GM06990 (cell line): ENCODE measurements around the gene CPT1C.

Experiments used
- DNase-seq: peaks from one replicate; pipeline ENCODE4 v3.0.0-alpha.2; 2011; ENCODE audit not compliant: insufficient read length; ENCODE audit errors: extremely low read depth
- H3K27me3 ChIP-seq: replicated peaks from 2 replicates; pipeline ENCODE4 v1.6.0; 2011; ENCODE audit warnings: low read length; ENCODE audit not compliant: control insufficient read depth, insufficient read depth
- H3K36me3 ChIP-seq: 2 replicates; pipeline ENCODE4 v1.5.1; 2011; ENCODE audit warnings: low read length; ENCODE audit not compliant: control insufficient read depth, insufficient read depth
- H3K4me3 ChIP-seq: replicated peaks from 2 replicates; pipeline ENCODE4 v1.5.1; 2011; ENCODE audit warnings: low read depth, mild to moderate bottlenecking, control low read depth, low read length
- CTCF ChIP-seq: IDR thresholded peaks from 2 replicates; pipeline ENCODE4 v1.5.1; 2011; ENCODE audit warnings: low read length, control low read depth, mild to moderate bottlenecking, inconsistent platforms; ENCODE audit not compliant: insufficient read depth, poor library complexity, severe bottlenecking

Gene CPT1C

GRCh38 chr19:49669516-49669915 lies 21.4 kb upstream of the CPT1C start:
- H3K36me3 ChIP-seq = peaks cover 3% of the 10 kb centered on the region
- H3K4me3 ChIP-seq = no peak overlapping the region
- no peaks in the 10 kb centered on the region for H3K27me3 ChIP-seq
- no peak for DNase-seq
- TF ChIP-seq CTCF = no peak

DNA sequence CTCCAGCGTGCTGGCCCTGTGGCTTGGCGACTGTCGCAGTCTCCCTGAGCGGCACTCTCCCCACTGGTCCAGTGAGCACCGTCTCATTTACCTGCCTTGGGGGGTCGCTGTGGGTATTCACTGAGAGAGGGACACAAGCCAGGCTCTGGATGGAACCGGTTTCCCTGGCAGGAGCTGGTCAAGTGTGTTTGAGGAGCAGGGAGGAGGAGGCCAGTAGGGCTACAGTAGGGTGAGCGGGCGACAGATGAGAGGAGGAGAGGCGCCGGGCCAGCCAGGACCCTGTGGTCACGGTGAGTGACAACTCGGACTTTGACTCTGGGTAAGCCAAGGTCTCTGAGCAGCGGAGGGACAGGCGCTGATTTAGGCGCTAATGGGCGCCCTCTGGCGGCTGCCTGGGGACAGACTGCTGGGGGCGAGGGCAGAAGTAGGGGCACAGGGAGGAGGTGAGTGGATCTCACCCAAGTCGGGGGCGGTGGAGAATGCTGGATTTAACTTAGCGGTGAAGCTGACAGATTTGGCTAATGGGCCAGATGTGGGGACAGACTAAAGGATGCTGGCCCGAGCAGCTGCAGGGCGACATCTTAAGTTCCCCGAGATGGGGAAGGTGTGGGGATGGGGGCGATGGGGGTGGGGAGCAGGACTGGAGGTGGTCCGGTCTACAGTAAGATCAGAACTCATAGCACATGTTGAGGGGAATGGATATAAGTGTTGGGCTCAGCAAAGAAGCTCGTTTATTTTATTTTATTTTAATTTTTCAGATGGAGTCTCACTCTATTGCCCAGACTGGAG lies 18.6 kb upstream of the CPT1C start:
- Histone ChIP-seq H3K4me3 (no peak overlapping the region), H3K27me3 (no peaks in the 10 kb centered on the region), H3K36me3 (peaks cover 3% of the 10 kb centered on the region)
- TF ChIP-seq CTCF = peak; percentile 99
- DNase-seq = peak; percentile 77

DNA sequence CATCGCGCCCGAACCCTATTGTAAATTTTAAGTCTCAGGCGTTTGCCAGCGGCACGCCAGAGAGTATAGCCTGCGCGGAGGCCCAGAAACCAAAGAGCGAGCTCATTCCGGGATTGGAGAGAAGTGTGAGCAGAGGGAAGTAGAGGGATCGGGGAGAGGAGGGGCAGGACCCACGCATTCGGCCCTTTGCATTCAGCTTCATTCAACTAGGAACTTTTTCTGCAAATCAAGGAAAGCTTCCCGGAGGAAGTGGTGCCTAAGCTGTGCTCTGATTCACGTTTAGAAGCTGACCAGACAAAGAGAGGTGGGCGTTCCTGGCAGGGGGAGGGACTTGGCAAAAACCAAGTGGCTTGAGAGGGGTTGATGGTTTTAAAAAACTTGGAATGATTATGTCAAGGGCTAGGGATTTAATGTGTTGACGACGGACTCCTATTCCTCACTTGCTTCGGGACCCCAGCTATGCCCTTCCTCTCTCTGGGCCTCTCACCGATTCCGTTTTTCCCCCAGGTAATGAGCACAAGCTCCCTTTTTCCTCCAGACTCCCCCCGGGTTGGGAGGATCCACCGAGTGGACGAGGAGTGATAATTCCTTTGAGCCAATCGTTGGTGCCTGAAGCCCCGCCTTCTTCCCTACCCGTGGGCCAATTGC lies 14.7 kb upstream of the CPT1C start:
- peak overlapping the region; percentile 88 for H3K4me3 ChIP-seq
- H3K27me3 ChIP-seq = no peaks in the 10 kb centered on the region
- no peak for DNase-seq
- H3K36me3 ChIP-seq = peaks cover 3% of the 10 kb centered on the region
- no peak for TF ChIP-seq CTCF

DNA sequence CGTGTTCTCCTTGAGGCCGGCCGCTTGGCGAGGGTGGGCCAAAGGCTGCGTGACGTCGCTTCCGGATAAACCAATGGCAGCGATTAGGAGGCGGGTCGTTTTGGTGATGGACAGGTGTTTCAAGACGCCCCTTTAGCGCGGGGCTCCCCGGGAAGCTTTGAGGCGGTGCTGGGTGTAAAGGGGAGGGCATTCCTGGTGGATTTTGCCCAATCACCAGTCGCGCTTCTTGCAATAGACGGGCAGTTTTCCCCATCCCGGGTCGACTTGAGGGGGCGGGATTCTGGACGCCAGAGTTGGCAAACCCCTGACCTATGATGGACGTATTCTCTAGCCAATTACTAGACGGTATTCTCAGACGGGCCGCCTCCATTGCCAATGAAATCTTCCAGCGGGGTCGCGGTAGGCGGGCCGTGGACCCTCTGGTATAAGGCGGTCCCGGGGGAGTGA lies 14.1 kb upstream of the CPT1C start:
- Histone ChIP-seq H3K27me3 (no peaks in the 10 kb centered on the region), H3K4me3 (peak overlapping the region; percentile 99)
- no peak for TF ChIP-seq CTCF

GRCh38 chr19:49677231-49677900 lies 13.6 kb upstream of the CPT1C start, which contains the start of gene PRMT1:
Gene PRMT1 (plus strand): TSS chr19:49677271. CDS start chr19:49677281, 10 bp downstream.
- peaks cover 10% of the 10 kb centered on the region for H3K36me3 ChIP-seq
- TF ChIP-seq CTCF = no peak
- peak within 1 kb of the TSS; percentile 99 for H3K4me3 ChIP-seq
- DNase-seq = peak; percentile 70
- H3K27me3 ChIP-seq = no peaks in the 10 kb centered on the region

More for the DNA sequence above, 14.1 kb upstream of the CPT1C start:
- peak; percentile 99 for DNase-seq
- peaks cover 5% of the 10 kb centered on the region for H3K36me3 ChIP-seq
